ENCODE data around the gene USP36.
"Not testable (repeated sequence)": the region's sequence is repeated elsewhere in the genome, so short reads cannot be mapped to it uniquely, and the experiment has no call there.

The USP36 gene

DNA sequence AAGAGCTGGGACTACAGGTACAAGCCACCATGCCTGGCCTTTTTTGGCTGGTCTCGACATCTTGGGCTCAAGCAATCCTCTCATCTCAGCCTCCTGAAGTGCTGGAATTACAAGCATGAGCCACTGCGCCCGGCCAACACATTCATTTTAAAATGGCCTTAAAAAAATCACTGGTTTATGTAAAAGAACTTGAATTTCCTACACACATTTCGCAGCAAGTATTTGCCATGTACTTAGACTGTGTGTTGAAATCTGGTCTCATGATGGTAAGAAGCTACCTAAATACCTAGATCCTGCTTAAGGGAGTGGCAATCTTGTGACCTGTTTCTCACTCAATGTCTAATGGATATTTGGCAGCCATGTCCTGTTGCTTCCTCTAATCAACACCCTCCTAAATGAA lies 50.1 kb downstream of the USP36 start:
- no peak for DNase-seq (ENCODE audit: low spot score)

DNA sequence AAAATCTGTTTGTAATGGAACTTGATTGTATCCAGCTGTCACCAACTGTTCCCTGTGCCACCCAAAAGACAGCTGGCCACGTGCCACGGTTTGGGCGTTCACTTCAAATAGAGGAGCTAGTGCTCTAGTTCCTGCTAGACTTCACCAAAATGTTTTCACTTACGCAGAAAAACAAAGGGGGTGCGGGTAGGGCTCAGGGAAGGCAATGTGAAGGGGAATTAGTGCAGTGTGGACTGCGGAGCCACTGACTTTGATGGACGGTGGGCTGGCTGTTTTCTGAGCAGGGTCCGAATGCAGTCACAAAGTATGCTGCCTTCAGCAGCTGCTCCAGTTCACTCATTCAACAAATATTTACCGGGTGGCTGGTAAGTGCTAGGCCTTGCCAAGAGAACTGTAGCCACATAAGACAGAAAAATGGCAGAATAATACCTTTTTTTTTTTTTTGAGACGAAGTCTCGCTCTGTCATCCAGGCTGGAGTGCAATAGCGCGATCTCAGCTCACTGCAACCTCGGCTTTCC lies 50.9 kb downstream of the USP36 start:
- peak; percentile 66 for DNase-seq (ENCODE audit: low spot score)

- DNase-seq (ENCODE audit: low spot score), result no peak
Measured at GRCh38 chr17:78789149-78789662, 51.4 kb downstream of the USP36 start.

DNA sequence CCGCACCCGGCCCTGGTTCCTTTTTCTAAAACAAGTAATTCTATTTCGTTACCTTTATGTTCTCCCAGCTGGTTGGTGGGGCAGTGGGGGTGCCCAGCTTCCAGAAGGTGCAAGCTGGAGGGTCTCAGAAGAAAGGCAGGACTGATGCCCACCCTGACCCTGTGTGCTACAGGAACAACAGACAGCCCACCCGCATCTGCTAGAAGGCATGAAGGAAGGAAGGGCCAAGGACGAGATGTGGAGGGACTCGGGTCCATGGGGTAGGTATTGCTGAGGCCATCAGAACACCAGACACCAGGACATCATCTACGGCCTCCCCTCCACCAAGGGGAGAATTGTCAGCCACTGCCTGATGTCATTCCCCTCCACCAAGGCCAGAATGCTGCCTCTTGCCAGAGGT lies 52.2 kb downstream of the USP36 start:
- no peak for DNase-seq (ENCODE audit: low spot score)

- no peak for DNase-seq (ENCODE audit: low spot score)
Measured at GRCh38 chr17:78787444-78787843, 53.2 kb downstream of the USP36 start.

DNA sequence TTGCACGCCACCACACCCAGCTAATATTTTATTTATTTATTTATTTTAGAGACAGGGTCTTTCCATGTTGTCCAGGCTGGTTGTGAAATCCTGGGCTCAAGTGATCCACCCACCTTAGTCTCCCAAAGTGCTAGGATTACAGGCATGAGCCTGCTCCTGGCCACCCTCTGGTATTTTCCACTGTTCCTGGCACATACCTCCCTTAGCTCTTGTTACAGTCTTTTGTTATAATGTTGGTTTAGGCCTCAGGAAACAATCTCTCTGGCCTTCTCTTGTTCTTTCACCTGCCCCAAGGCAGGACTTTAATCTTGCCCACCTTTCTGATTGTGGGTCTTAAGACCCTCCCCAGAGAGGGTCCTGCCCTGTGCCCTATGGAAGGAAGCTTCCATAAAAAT lies 55.0 kb downstream of the USP36 start:
- DNase-seq (ENCODE audit: low spot score), result no peak

- DNase-seq (ENCODE audit: low spot score), result no peak
Measured at GRCh38 chr17:78785011-78785662, 55.5 kb downstream of the USP36 start.

- DNase-seq (ENCODE audit: low spot score), result no peak
Measured at GRCh38 chr17:78784352-78784751, 56.3 kb downstream of the USP36 start.

DNA sequence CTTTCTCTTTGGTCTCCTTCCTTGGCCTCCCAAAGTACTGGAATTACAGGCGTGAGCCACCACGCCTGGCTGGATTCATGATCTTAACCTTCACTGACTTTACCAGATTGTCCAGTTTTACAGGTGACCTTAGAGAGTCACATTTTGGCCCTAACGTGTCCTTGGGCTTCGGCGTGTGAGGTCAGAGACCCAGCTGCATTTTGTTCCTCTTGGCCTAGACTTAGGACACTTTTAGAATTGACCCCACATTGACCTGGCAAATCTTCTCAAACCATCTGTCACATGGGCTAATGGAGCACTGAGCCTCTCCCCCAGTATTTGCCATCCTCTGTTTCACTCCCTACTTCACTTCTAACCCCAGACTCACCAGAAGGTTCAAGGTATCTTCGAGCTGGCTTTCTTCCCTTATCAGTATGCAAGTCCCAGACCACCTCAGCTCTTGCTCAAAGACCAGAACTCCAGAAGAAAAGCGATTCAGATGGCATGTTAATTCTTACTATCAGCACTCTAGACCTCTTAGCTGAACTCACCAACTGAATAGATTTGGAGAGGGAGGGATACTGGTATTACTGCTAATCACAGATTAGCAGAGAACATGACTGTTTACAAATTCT lies 56.8 kb downstream of the USP36 start:
- DNase-seq (ENCODE audit: low spot score), result no peak

DNA sequence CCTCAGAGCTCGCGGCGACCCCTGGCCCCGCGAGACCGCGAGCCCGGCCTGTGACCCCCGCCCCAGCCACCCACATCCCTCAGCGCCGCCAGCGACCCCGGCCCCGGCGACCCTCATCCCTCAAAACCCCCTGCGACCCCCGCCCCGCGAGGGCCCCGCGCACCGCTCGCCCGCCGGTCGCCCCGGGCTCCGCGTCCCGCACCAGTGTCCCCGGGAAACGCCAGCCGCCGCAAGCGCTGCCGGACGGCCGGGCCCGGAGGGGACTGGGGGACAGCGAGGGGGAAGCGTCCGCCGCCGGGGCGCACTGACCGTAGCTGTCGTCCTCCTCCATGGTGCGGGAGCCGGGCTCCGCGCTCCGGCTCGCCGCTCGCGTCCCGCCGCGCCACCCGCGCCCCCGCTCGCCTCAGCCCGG lies 58.7 kb downstream of the USP36 start, which contains the start of gene CYTH1:
Gene CYTH1, minus strand, starts transcription at position 381 of the 412 bp plus-strand sequence. Its CDS starts 50 bp downstream, at position 331.
- DNase-seq (ENCODE audit: low spot score), result no peak

DNA sequence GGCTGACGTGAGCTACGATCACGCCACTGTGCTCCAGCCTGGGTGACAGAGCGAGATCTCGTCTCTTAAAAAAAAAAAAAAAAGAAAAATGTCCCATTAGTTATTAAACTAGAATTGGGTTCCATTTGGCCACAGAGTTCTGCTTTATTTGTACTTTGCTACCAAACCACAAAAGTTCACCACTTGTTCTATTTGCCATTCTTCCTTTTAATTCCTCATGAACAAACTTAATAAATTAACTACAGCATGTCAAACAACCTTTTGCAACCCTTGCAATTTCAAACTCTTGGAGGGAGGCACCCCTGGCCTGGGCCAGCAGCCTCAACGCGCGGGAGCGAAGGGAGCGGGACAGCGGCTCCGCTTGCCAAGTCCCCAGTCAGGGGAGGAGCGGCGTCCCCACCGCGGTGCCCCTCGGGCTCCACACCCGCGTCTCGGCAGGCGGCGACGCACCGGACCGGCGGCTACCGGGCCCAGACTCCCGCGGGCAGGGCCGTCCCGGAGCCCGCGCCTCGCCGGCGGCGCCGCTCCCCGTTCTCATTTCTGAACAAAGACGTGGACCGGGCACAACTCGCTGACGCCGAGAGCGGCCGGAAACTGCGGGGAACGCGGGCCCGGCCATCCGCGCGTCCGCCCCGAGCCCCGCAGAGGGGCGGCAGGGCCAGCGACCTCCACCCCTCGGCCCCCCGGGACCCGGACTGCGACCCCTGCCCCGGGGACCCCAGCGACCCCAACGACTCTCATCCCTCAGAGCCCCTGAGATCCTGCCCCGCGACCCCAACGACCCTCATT lies 59.3 kb downstream of the USP36 start:
- no peak for DNase-seq (ENCODE audit: low spot score)

DNA sequence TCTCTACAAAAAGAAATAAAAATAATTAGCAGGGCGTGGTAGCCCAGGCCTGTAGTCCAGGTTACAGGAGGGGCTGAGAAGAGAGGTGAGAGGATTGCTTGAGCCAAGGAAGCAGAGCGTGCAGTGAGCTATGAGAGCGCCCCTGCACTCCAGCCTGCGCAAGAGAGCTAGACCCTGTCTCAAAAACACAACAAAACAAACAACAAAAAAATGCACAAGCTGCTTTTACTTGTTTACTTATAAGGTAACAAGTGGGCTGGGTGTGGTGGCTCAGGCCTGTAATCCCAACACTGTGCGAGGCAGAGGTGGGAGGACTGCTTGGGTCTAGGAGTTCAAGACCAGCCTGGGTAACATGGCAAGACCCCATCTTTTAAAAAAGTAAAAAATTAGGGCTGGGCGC lies 60.3 kb downstream of the USP36 start:
- no peak for DNase-seq (ENCODE audit: low spot score)

- no peak for DNase-seq (ENCODE audit: low spot score)
Measured at GRCh38 chr17:78779850-78780249, 60.8 kb downstream of the USP36 start.

- DNase-seq (ENCODE audit: low spot score), result not testable (repeated sequence)
Measured at GRCh38 chr17:78779286-78779651, 61.3 kb downstream of the USP36 start.

DNA sequence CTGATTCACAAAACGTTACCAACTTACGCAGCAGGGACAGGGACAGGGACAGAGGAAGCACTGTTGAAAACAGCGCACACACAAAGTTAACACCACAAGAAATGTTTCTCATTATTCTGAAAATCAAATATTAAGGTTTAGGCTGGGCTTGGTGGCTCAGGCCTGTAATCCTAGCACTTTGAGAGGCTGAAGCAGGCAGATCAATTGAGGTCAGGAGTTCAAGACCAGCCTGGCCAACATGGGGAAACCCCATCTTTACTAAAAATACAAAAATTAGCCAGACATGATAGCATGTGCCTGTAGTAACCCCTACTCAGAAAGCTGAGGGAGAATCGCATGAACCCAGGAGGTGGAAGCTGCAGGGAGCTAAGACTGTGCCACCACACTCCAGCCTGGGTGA lies 62.7 kb downstream of the USP36 start:
- no peak for DNase-seq (ENCODE audit: low spot score)

DNA sequence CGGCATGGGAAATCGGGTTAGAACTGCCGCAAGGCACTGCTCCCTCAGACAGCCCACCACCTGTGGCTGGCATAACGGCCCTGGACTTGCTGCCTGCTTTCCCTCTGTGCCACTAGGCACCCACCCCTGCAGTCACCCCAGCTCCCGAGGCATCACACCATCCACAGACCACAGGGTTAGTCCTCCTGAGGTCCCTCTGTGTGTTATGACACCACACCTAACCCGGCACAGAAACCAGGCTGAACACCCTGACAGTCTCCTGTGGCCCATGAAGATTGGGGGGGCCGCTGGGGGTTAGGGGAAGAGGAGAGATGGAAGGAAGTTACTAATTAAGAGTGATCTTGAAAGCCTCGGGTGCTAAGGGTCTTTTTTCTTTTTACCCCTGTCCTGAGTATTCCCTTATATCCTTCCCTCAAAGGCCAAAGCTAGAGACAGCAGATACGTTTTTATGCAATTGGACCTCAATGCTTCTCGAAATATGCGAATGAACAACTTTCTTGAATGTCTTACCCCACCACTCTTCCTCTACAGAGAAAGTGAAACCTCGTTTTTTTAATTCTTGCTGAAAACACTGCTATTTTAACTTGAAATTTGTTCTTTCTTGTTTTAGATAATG lies 65.5 kb downstream of the USP36 start:
- DNase-seq (ENCODE audit: low spot score), result no peak

DNA sequence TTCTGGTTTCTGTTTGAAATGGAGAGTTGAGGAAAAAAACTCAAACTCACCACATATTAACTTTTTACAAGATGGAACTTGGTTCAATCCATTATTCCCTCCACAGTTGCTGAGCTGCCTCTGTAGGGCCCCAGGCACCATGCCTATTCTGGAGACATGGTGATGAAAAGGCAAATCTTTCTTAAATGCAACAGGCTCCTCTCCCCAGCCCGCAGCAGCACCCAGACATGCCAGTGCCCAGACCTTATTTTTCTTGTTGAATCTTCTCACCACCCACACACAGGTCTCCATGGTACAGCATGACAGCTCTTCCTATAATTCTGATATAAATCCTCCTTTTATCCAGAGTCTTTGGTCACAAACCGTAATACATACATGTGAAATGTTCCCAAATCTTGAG lies 66.2 kb downstream of the USP36 start:
- DNase-seq (ENCODE audit: low spot score), result no peak

GRCh38 chr17:78771758-78772382 lies 68.7 kb downstream of the USP36 start:
- no peak for DNase-seq (ENCODE audit: low spot score)

GRCh38 chr17:78769196-78769773 lies 71.3 kb downstream of the USP36 start:
- no peak for DNase-seq (ENCODE audit: low spot score)

GRCh38 chr17:78767806-78768205 lies 72.8 kb downstream of the USP36 start:
- no peak for DNase-seq (ENCODE audit: low spot score)

GRCh38 chr17:78766743-78767294 lies 73.8 kb downstream of the USP36 start:
- no peak for DNase-seq (ENCODE audit: low spot score)
